NB4 (cell line): Measurements from ENCODE around the gene MYO1B.

Source experiments
- MYC ChIP-seq: IDR thresholded peaks from 2 replicates; pipeline ENCODE4 v1.6.1; 2011; ENCODE audit warnings: low read depth, low read length
- POLR2A ChIP-seq: IDR thresholded peaks from 2 replicates; pipeline ENCODE4 v1.6.1; 2011; ENCODE audit warnings: mild to moderate bottlenecking; ENCODE audit not compliant: insufficient read length; ENCODE audit errors: extremely low read depth
- TF ChIP-seq, protein P1 (sequence below): IDR thresholded peaks from one replicate; pipeline ENCODE4 v1.5.1; 2012; ENCODE audit warnings: low read depth, low read length

DNA sequence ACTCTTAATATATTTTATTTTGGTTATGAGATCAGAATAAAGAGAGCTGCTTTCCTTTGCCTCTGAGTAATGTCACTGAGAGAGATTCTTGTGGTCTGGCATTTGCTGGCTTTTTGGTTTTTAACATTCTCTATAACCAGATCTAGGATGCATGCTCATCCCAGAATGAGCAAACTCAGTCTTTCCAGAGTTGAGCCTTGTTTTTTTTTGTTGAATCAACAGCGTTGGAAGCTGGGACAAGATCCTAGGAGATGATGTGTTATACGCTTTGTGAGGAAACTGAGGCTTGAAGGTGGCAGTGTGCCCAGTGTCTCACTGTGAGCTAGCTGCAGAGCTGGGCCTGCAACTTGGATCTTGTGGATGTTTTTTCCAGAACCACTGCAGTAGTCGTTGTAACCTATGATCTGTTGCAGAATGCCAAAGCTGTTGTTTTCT is 19.5 kb downstream of the MYO1B start:
- TF ChIP-seq, protein P1, sequence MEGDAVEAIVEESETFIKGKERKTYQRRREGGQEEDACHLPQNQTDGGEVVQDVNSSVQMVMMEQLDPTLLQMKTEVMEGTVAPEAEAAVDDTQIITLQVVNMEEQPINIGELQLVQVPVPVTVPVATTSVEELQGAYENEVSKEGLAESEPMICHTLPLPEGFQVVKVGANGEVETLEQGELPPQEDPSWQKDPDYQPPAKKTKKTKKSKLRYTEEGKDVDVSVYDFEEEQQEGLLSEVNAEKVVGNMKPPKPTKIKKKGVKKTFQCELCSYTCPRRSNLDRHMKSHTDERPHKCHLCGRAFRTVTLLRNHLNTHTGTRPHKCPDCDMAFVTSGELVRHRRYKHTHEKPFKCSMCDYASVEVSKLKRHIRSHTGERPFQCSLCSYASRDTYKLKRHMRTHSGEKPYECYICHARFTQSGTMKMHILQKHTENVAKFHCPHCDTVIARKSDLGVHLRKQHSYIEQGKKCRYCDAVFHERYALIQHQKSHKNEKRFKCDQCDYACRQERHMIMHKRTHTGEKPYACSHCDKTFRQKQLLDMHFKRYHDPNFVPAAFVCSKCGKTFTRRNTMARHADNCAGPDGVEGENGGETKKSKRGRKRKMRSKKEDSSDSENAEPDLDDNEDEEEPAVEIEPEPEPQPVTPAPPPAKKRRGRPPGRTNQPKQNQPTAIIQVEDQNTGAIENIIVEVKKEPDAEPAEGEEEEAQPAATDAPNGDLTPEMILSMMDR = no peak
- TF ChIP-seq MYC = no peak
- no peak for TF ChIP-seq POLR2A
